ENCODE measurements around the gene SYT7. TPM values are rescaled to one million over a fixed set of nuclear protein-coding genes. Genes with fewer than 3 reads are reported as not detected.

Gene SYT7
- total RNA-seq, 2 experiments from 2014 or later = not detected

DNA sequence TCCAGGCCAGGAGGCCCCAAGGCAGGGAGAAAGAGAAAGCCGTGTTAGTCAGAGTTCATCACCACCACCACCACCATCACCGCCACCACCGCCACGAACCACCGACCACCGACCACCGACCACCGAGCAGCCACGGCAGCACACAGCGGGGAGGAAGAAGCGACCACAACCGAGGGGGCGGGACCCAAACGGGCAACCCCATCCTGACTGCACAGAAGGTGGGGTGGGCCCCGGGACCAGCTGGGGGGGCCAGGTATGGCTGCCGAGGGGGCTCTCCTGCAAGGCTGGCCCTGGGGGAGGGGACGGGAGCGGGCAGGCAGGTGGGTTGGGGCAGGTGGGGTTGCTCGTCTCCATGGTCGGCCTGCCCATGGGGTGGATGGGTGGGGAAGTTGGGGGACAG is 34.2 kb downstream of the SYT7 start:
- H3K4me1 Mint-ChIP-seq (ENCODE audit: low read depth) = peaks cover 3% of the 10 kb centered on the region
- peaks cover under 1% of the 10 kb centered on the region for H3K27me3 Mint-ChIP-seq (ENCODE audit: low read depth)
- no peak overlapping the region for H3K4me3 Mint-ChIP-seq
- no peak overlapping the region for H3K27ac Mint-ChIP-seq
- ChIA-PET CTCF (no interaction called here), POLR2A (no interaction called here)
- no peak for DNase-seq
- no peak for ATAC-seq
- H3K36me3 Mint-ChIP-seq (ENCODE audit: low read depth) = no peaks in the 10 kb centered on the region
- H3K9me3 Mint-ChIP-seq (ENCODE audit: insufficient read depth) = no peaks in the 10 kb centered on the region

DNA sequence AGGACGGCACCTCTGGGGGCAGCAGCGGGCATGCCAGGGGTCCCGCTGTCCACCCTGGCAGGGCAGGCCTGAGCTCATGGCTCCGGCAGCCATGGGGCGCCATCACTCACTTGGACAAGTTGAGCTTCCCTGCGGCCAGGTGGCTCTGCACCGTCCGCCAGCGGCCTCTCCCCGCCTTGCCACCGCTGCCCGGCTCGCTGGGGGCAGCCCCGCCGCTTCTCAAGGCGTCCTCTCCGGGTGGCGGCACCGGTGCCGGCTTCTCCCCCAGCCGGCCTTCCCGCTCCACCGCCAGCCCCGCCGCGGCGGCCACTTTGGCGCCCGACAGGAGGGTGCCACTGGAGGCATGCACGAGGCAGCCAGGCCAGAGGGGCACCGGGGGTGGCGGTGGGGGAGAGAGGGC is 35.0 kb downstream of the SYT7 start:
- no peak overlapping the region for H3K27ac Mint-ChIP-seq
- H3K4me1 Mint-ChIP-seq (ENCODE audit: low read depth) = peaks cover 3% of the 10 kb centered on the region
- ChIA-PET POLR2A (no interaction called here), CTCF (interaction anchor here (1.0 to 1.7 kb wide), 5 partner anchors 12 to 29 kb away, joined by 3 to 7 read pairs (median 4); no protein-coding TSS in a partner anchor)
- H3K27me3 Mint-ChIP-seq (ENCODE audit: low read depth) = peaks cover 5% of the 10 kb centered on the region
- ATAC-seq = no peak
- H3K36me3 Mint-ChIP-seq (ENCODE audit: low read depth) = no peaks in the 10 kb centered on the region
- no peak for DNase-seq
- H3K4me3 Mint-ChIP-seq = no peak overlapping the region
- no peaks in the 10 kb centered on the region for H3K9me3 Mint-ChIP-seq (ENCODE audit: insufficient read depth)

DNA sequence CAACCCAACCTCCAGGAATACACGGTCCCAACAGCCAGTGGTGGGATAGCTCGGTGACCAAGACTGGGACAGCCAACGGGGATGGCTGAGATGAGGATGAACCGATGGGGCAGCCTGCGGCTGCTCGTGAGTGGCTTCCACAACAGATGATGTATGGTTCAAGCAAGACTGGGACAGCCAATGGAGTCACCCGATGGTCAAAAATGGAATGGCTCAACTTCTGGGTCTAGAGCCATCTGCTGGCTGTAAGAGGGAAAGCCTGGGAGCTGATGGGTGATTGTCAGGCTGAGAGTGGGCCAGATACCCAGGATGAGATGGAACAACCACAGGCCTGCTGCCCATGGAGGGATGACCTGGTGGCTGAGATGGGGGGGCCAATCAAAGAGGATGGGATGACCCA is 35.5 kb downstream of the SYT7 start:
- Mint-ChIP-seq H3K4me1 (ENCODE audit: low read depth) (peaks cover 3% of the 10 kb centered on the region), H3K9me3 (ENCODE audit: insufficient read depth) (no peaks in the 10 kb centered on the region), H3K36me3 (ENCODE audit: low read depth) (no peaks in the 10 kb centered on the region), H3K27me3 (ENCODE audit: low read depth) (peaks cover 5% of the 10 kb centered on the region), H3K27ac (no peak overlapping the region), H3K4me3 (no peak overlapping the region)
- no peak for DNase-seq
- ATAC-seq = no peak
- CTCF ChIA-PET = interaction anchor here (1.0 to 2.0 kb wide), 6 partner anchors 13 to 29 kb away, joined by 3 to 7 read pairs (median 5); no protein-coding TSS in a partner anchor
- POLR2A ChIA-PET = interaction anchor here (1.4 kb wide), 1 partner anchor 20 kb away, joined by 3 read pairs; no protein-coding TSS in a partner anchor

DNA sequence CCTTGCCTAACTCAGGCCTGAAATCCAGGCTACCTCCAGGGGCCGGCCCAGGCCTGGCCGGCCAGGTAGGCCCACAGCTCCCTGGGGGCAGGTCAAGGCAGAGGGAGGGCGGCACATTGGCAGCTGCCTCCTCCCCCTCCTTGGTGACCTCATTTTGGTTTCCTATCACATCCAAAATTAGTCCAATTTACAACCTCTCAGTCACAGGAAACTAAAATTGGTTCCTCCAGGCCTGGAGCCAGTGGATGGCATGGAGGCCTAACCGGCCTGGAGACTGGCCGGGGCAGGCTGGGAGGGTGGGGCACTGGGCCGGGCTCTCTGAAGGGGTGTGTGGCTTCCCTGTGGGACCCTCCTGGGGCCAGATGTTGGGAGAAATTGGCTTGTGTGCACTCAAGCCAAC is 36.4 kb downstream of the SYT7 start:
- Mint-ChIP-seq H3K4me3 (no peak overlapping the region), H3K9me3 (ENCODE audit: insufficient read depth) (no peaks in the 10 kb centered on the region), H3K4me1 (ENCODE audit: low read depth) (peaks cover 3% of the 10 kb centered on the region), H3K36me3 (ENCODE audit: low read depth) (no peaks in the 10 kb centered on the region), H3K27me3 (ENCODE audit: low read depth) (peaks cover 5% of the 10 kb centered on the region), H3K27ac (no peak overlapping the region)
- ChIA-PET POLR2A (interaction anchor here (1.4 kb wide), 1 partner anchor 21 kb away, joined by 3 read pairs; no protein-coding TSS in a partner anchor), CTCF (interaction anchor here (1.5 to 2.0 kb wide), 4 partner anchors 13 to 28 kb away, joined by 3 to 7 read pairs (median 6); no protein-coding TSS in a partner anchor)
- no peak for DNase-seq
- no peak for ATAC-seq

DNA sequence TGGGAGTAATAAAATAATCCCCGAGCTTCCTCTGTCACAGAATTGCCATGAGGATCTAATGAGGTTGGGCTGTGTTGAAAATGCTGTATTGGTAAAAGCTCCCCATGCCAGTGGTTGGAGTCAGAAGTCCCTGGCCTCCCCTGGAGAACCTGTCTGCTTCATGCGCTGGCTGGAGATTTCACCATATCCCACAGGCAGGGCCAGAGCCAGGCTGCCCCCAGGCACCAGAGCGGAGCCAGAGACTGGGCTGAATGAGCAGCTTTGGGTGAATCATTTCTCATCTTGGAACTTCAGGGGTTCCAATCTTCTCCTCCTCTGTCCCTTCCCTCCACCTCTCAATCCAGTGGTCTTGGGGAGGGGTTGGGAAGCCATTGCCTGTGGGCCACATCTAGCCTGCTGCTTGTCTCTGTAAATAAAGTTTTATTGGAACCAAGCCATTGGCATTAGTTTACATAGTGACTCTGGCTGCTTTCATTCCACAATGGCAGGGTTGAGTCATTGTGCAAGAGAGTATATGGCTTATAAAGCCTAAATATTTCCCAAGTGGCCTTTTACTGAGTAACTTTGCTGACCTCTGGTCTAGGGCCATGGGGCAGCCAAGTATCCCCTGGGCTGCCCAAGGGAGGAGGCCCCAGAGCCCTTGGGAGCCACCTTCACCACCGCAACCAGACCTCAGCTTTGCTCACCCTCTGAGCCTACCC is 37.1 kb downstream of the SYT7 start:
- Mint-ChIP-seq H3K27ac (no peak overlapping the region), H3K4me3 (no peak overlapping the region), H3K36me3 (ENCODE audit: low read depth) (no peaks in the 10 kb centered on the region), H3K27me3 (ENCODE audit: low read depth) (peaks cover 7% of the 10 kb centered on the region), H3K9me3 (ENCODE audit: insufficient read depth) (no peaks in the 10 kb centered on the region), H3K4me1 (ENCODE audit: low read depth) (peaks cover 3% of the 10 kb centered on the region)
- ChIA-PET CTCF (interaction anchor here (1.0 to 2.0 kb wide), 3 partner anchors 11 to 97 kb away, joined by 3 to 6 read pairs (median 3); no protein-coding TSS in a partner anchor), POLR2A (no interaction called here)
- DNase-seq (no peak), ATAC-seq (no peak)

DNA sequence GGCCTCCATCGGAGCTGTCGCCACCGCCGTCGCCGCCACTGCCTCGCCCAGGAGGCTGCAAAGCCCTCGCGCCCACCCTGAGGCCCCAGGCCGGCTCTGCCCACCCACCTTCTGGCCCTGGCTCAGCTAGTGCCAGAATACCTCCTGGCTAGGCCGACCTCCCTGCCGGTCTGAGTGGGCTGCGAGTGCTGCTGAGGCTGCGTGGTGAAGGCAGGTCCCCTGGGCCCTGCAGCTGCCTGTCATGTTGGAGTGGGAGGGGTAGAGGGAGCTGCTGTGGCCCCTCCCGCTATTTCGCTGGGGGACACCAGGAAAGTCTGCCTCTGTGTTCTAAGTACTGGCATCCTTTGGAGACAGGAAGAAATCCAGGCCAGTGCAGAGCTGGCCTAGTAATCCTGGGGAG is 38.2 kb downstream of the SYT7 start:
- DNase-seq (no peak), ATAC-seq (no peak)
- Mint-ChIP-seq H3K27ac (no peak overlapping the region), H3K4me1 (ENCODE audit: low read depth) (peaks cover 3% of the 10 kb centered on the region), H3K4me3 (no peak overlapping the region), H3K27me3 (ENCODE audit: low read depth) (peaks cover 7% of the 10 kb centered on the region), H3K9me3 (ENCODE audit: insufficient read depth) (no peaks in the 10 kb centered on the region), H3K36me3 (ENCODE audit: low read depth) (no peaks in the 10 kb centered on the region)
- CTCF ChIA-PET = interaction anchor here (1.0 kb wide), 1 partner anchor 10 kb away, joined by 3 read pairs; no protein-coding TSS in a partner anchor
- POLR2A ChIA-PET = no interaction called here

DNA sequence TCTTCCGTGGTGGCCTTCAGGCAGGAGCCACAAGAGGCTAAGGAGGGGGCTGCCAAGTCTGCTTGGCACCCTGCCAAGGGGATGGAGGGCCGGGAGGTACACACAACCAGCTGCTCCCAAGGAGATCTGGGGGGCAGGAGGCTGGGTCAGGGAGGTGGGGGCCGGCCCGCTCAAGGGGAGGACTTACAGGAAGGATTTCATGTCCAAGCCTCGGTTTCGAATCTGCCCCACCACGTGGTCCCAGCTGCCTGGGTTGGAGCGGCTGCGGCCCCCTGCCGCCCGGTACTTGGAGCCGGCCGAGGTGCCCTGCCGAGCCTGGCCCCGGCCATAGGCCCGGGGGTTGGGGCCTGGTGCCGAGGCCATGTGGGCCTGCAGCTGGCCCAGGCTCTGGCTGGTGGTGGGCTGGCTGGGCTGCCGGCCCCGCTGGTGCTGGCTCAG is 38.8 kb downstream of the SYT7 start:
- no peak overlapping the region for H3K27ac Mint-ChIP-seq
- H3K27me3 Mint-ChIP-seq (ENCODE audit: low read depth) = peaks cover 7% of the 10 kb centered on the region
- H3K4me3 Mint-ChIP-seq = no peak overlapping the region
- DNase-seq (no peak), ATAC-seq (no peak)
- POLR2A ChIA-PET = no interaction called here
- CTCF ChIA-PET = interaction anchor here (0.6 kb wide), 1 partner anchor 64 kb away, joined by 3 read pairs; no protein-coding TSS in a partner anchor
- peaks cover 3% of the 10 kb centered on the region for H3K4me1 Mint-ChIP-seq (ENCODE audit: low read depth)
- no peaks in the 10 kb centered on the region for H3K9me3 Mint-ChIP-seq (ENCODE audit: insufficient read depth)
- no peaks in the 10 kb centered on the region for H3K36me3 Mint-ChIP-seq (ENCODE audit: low read depth)

DNA sequence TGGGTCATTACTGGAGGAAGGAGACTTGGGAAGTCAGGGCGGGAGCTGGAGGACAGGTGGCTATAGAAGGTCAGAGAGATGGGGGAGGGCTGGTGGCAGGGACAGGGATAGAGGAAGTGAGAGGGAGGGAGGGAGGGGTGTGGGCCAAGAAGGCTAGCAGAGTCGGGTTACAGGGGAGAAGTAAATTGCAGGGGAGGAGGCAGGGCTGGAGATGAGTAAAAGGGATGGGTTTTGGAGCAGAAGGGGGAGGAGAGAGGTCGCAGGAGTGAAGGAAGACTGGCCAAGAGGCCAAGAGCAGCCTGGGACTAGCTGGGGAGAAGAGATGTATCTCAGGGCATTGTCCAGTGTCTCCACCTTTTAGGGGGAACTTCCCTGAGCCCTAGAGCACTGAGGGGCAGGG is 39.3 kb downstream of the SYT7 start:
- DNase-seq = no peak
- Mint-ChIP-seq H3K27ac (no peak overlapping the region), H3K9me3 (ENCODE audit: insufficient read depth) (no peaks in the 10 kb centered on the region)

DNA sequence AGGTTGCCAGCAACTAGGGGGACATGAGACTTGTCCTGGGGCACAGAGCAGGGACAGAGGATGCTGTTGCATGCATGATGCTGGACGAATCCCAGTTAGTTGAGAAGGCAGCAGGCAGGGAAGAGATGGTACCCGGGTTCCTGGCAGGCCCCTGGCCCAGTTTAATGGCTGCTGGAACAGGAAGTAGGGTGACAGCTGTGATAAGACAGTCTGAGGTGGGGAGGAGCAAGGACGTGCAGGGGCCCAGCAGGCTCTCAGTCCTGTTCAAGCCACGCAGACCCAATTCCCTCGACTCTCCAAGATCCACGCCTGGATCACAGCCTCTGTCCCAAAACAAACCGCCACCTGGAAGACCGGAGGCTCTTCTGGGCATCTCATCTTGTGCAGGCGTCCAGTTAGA is 40.3 kb downstream of the SYT7 start:
- CTCF ChIA-PET = interaction anchor here (1.2 kb wide), 1 partner anchor 23 kb away, joined by 4 read pairs; no protein-coding TSS in a partner anchor
- ATAC-seq = no peak
- DNase-seq = no peak
- H3K9me3 Mint-ChIP-seq (ENCODE audit: insufficient read depth) = no peaks in the 10 kb centered on the region
- no peak overlapping the region for H3K4me3 Mint-ChIP-seq
- peaks cover 1% of the 10 kb centered on the region for H3K4me1 Mint-ChIP-seq (ENCODE audit: low read depth)
- H3K27ac Mint-ChIP-seq = no peak overlapping the region
- peaks cover 7% of the 10 kb centered on the region for H3K27me3 Mint-ChIP-seq (ENCODE audit: low read depth)
- POLR2A ChIA-PET = no interaction called here
- H3K36me3 Mint-ChIP-seq (ENCODE audit: low read depth) = no peaks in the 10 kb centered on the region

More for the DNA sequence above, 39.3 kb downstream of the SYT7 start:
- Mint-ChIP-seq H3K4me3 (no peak overlapping the region), H3K36me3 (ENCODE audit: low read depth) (no peaks in the 10 kb centered on the region), H3K27me3 (ENCODE audit: low read depth) (peaks cover 7% of the 10 kb centered on the region), H3K4me1 (ENCODE audit: low read depth) (peaks cover 3% of the 10 kb centered on the region)
- ChIA-PET POLR2A (no interaction called here), CTCF (interaction anchor here (0.6 kb wide), 1 partner anchor 64 kb away, joined by 3 read pairs; no protein-coding TSS in a partner anchor)
- no peak for ATAC-seq

DNA sequence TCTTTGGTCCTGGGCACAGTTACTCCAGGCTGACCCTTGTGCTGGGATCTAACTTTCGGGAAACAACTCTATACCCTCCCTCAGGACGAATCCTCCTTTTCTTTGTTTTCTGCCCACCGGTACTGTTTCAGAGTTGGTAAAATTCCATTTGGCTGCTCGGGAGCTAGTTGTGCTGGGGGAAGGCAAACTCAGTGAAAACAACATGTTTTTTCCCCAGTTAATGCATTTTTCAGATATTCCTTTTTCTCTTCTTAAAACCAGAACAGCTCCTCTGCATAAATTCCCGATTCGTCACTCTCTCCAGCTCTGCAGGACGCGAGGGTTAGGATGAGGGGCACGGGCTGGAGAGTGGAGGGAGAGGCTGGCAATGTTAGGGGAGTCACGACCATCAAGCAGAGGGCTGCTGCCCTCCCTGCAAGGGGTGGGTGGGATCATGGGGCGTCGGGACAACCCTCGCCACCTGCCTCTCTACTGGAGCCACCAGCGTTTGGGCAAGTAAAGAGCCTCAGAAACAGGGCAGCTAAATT is 41.0 kb downstream of the SYT7 start:
- CTCF ChIA-PET = interaction anchor here (1.2 to 1.5 kb wide), 3 partner anchors 23 to 99 kb away, joined by 3 to 5 read pairs (median 4); no protein-coding TSS in a partner anchor
- peaks cover 7% of the 10 kb centered on the region for H3K27me3 Mint-ChIP-seq (ENCODE audit: low read depth)
- H3K27ac Mint-ChIP-seq = no peak overlapping the region
- no peak overlapping the region for H3K4me3 Mint-ChIP-seq
- no peaks in the 10 kb centered on the region for H3K9me3 Mint-ChIP-seq (ENCODE audit: insufficient read depth)
- ATAC-seq (no peak), DNase-seq (no peak)
- H3K36me3 Mint-ChIP-seq (ENCODE audit: low read depth) = no peaks in the 10 kb centered on the region
- POLR2A ChIA-PET = no interaction called here
- no peaks in the 10 kb centered on the region for H3K4me1 Mint-ChIP-seq (ENCODE audit: low read depth)

DNA sequence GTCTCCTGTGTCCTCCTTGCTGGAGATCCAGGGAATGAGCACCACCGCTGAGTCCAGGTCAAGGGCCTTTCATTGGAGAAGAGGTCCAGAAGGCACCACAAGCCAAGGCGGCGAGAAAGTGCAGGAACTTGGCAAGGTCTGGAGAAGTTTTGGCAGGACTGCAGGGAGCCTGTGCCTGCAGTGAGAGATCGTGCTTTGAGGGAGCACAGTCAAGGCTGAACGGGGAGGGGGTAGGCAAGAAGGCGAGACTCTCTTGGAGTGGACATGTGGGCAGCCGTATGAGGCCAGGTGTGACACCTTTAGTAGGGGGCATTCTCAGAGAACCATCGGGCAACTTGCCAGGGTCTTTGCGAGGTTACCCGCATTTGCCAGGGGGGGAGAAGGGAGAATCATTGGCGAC is 41.9 kb downstream of the SYT7 start:
- Mint-ChIP-seq H3K4me3 (no peak overlapping the region), H3K4me1 (ENCODE audit: low read depth) (no peaks in the 10 kb centered on the region), H3K27me3 (ENCODE audit: low read depth) (peaks cover 9% of the 10 kb centered on the region), H3K36me3 (ENCODE audit: low read depth) (no peaks in the 10 kb centered on the region), H3K9me3 (ENCODE audit: insufficient read depth) (no peaks in the 10 kb centered on the region), H3K27ac (no peak overlapping the region)
- ATAC-seq = no peak
- CTCF ChIA-PET = interaction anchor here (0.7 to 1.5 kb wide), 3 partner anchors 28 to 100 kb away, joined by 3 to 5 read pairs (median 4); no protein-coding TSS in a partner anchor
- no peak for DNase-seq
- POLR2A ChIA-PET = no interaction called here

DNA sequence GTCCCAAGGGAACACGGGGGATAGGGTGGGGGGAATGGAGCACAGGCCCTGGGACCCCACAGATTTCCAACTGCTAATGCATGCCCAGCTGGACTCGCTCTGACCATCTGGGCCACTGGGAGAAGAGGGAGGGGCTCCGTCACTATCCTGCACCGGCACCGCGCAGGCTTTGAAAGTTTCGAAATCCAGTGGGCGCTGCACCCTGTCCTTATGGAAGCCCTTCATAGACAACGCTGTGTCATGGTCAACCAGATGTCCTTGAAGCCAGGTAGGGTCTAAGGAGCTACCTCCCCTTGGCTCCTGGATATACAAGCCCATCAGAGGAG is 42.3 kb downstream of the SYT7 start:
- ChIA-PET CTCF (no interaction called here), POLR2A (no interaction called here)
- no peaks in the 10 kb centered on the region for H3K36me3 Mint-ChIP-seq (ENCODE audit: low read depth)
- DNase-seq = no peak
- H3K27me3 Mint-ChIP-seq (ENCODE audit: low read depth) = peaks cover 9% of the 10 kb centered on the region
- H3K4me1 Mint-ChIP-seq (ENCODE audit: low read depth) = no peaks in the 10 kb centered on the region
- no peak overlapping the region for H3K4me3 Mint-ChIP-seq
- no peak overlapping the region for H3K27ac Mint-ChIP-seq
- no peak for ATAC-seq
- H3K9me3 Mint-ChIP-seq (ENCODE audit: insufficient read depth) = no peaks in the 10 kb centered on the region
